Mesenchymal stem cell (in vitro differentiated cells and primary cell): ENCODE data around the gene CYBA.

Experiments used
- DNase-seq: peaks from one replicate; pipeline ENCODE4 v3.0.0-alpha.2; 2013
- H2AFZ ChIP-seq: one replicate; pipeline ENCODE4 v1.6.1; 2013; ENCODE audit warnings: low read depth, mild to moderate bottlenecking, control low read depth, inconsistent platforms, low read length, moderate library complexity
- H2AK5ac ChIP-seq: 2 replicates; pipeline ENCODE4 v1.6.1; 2013; ENCODE audit warnings: low read length, moderate library complexity, mild to moderate bottlenecking, inconsistent platforms; ENCODE audit not compliant: severe bottlenecking
- H2BK120ac ChIP-seq: one replicate; pipeline ENCODE4 v1.6.1; 2013; ENCODE audit warnings: low read depth, mild to moderate bottlenecking, inconsistent platforms, low read length, moderate library complexity
- H2BK12ac ChIP-seq, 2 experiments: one replicate each; pipeline ENCODE4 v1.6.1; 2013; ENCODE audit warnings: inconsistent platforms in 2 of 2, low read length in 2 of 2, mild to moderate bottlenecking in 2 of 2, moderate library complexity in 2 of 2, control low read depth in 1 of 2
- H2BK15ac ChIP-seq: one replicate; pipeline ENCODE4 v1.6.1; 2013; ENCODE audit warnings: mild to moderate bottlenecking, low read depth, inconsistent platforms; ENCODE audit not compliant: poor library complexity, severe bottlenecking
- H2BK5ac ChIP-seq: 2 replicates; pipeline ENCODE4 v1.6.1; 2013; ENCODE audit warnings: low read depth, mild to moderate bottlenecking, low read length, control low read depth, inconsistent platforms; ENCODE audit not compliant: poor library complexity, severe bottlenecking
- H3K14ac ChIP-seq, 2 experiments: one replicate each; pipeline ENCODE4 v1.6.1; 2013; ENCODE audit warnings: inconsistent platforms in 2 of 2, low read length in 2 of 2, control low read depth in 1 of 2, mild to moderate bottlenecking in 1 of 2, moderate library complexity in 1 of 2
- H3K18ac ChIP-seq, 2 experiments: one replicate each; pipeline ENCODE4 v1.6.1; 2013; ENCODE audit warnings: inconsistent platforms in 2 of 2, low read length in 2 of 2, control low read depth in 1 of 2, low read depth in 1 of 2, mild to moderate bottlenecking in 1 of 2
- H3K23ac ChIP-seq, 2 experiments: one replicate each; pipeline ENCODE4 v1.6.1; 2013; ENCODE audit warnings: inconsistent platforms in 2 of 2, low read length in 2 of 2, mild to moderate bottlenecking in 2 of 2, moderate library complexity in 2 of 2, control low read depth in 1 of 2
- H3K27ac ChIP-seq: 2 replicates; pipeline ENCODE4 v1.5.1; 2013; ENCODE audit warnings: mild to moderate bottlenecking, moderate library complexity, low read length, control low read depth, inconsistent platforms; ENCODE audit not compliant: poor library complexity, severe bottlenecking
- H3K27me3 ChIP-seq, 2 experiments: 2 replicates each; pipeline versions ENCODE4 v1.6.1 to v1.7.0; 2013; ENCODE audit warnings: low read length in 2 of 2, mild to moderate bottlenecking in 2 of 2, moderate library complexity in 2 of 2, control low read depth in 1 of 2, inconsistent platforms in 1 of 2; ENCODE audit not compliant: control insufficient read depth in 1 of 2, insufficient read depth in 1 of 2
- H3K36me3 ChIP-seq, 2 experiments: 2 replicates each; pipeline versions ENCODE4 v1.6.1 to v1.7.0; 2013; ENCODE audit warnings: low read length in 2 of 2, control low read depth in 1 of 2, inconsistent platforms in 1 of 2, low read depth in 1 of 2, mild to moderate bottlenecking in 1 of 2; ENCODE audit not compliant: insufficient read depth in 2 of 2, control insufficient read depth in 1 of 2
- H3K4ac ChIP-seq, 2 experiments: one replicate each; pipeline ENCODE4 v1.6.1; 2013; ENCODE audit warnings: inconsistent platforms in 2 of 2, low read length in 2 of 2, mild to moderate bottlenecking in 2 of 2, moderate library complexity in 2 of 2, control low read depth in 1 of 2, low read depth in 1 of 2
- H3K4me1 ChIP-seq: 2 replicates; pipeline ENCODE4 v1.6.1; 2013; ENCODE audit warnings: low read depth, low read length, control low read depth; ENCODE audit not compliant: control insufficient read depth, insufficient read depth
- H3K4me2 ChIP-seq: 2 replicates; pipeline ENCODE4 v1.6.1; 2013; ENCODE audit warnings: low read length, mild to moderate bottlenecking, inconsistent platforms; ENCODE audit not compliant: poor library complexity, severe bottlenecking
- H3K4me3 ChIP-seq, 2 experiments: 2 replicates each; pipeline versions ENCODE4 v1.5.1 to v1.7.0; 2013; ENCODE audit warnings: low read length in 2 of 2, mild to moderate bottlenecking in 2 of 2, control low read depth in 1 of 2, low read depth in 1 of 2; ENCODE audit not compliant: insufficient read depth in 1 of 2
- H3K79me1 ChIP-seq: replicated peaks from 2 replicates; pipeline ENCODE4 v1.6.1; 2013; ENCODE audit warnings: mild to moderate bottlenecking, control low read depth, low read length, inconsistent platforms; ENCODE audit not compliant: poor library complexity, severe bottlenecking
- H3K9ac ChIP-seq: 2 replicates; pipeline ENCODE4 v1.7.0; 2013; ENCODE audit warnings: mild to moderate bottlenecking, low read length, moderate library complexity
- H3K9me3 ChIP-seq: 2 replicates; pipeline ENCODE4 v1.7.0; 2013; ENCODE audit warnings: mild to moderate bottlenecking, low read length; ENCODE audit not compliant: control insufficient read depth
- H4K8ac ChIP-seq: one replicate; pipeline ENCODE4 v1.6.1; 2013; ENCODE audit warnings: inconsistent platforms, mild to moderate bottlenecking, low read length, moderate library complexity
- H4K91ac ChIP-seq: one replicate; pipeline ENCODE4 v1.6.1; 2013; ENCODE audit warnings: mild to moderate bottlenecking, low read length, inconsistent platforms
- WGBS: methylation state at CpG from one replicate; pipeline ENCODE4 v1.1.7; 2013; ENCODE audit warnings: mixed read lengths; 5-methylcytosine and 5-hydroxymethylcytosine counted together

Gene CYBA

DNA sequence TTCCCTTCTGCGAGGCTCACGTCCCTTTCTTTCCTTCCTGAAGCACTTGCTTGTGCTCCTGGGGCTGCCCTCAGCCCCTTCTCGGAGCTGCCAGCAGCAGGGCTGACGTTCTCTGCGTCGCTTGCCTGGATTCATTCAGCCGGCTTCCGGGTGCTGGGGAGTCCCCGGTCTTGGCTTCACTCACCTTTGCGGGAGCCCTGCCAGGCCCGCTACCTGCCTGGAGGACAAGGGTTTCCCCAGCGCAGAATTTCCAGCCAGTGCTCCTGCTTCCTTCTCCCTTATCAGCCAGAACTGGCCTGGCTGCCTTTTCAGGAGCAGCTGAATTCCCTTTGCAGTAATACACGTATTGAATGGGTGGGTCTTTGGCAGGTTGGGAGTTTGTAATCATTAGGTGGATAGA, 34.5 kb downstream of the CYBA start:
- no peaks in the 10 kb centered on the region for H3K27me3 ChIP-seq
- no peak overlapping the region for H2AFZ ChIP-seq
- no peaks in the 10 kb centered on the region for H3K9me3 ChIP-seq
- H2BK5ac ChIP-seq: no peak overlapping the region
- H2BK12ac ChIP-seq: no peak overlapping the region
- no peak overlapping the region for H3K14ac ChIP-seq
- H2BK15ac ChIP-seq: no peak overlapping the region
- peaks cover 41 to 74% of the 10 kb centered on the region in 2 experiments for H3K36me3 ChIP-seq
- 95% methylated on average over 13 of the region's 13 CpGs for WGBS
- H3K27ac ChIP-seq: no peak overlapping the region
- H3K4me2 ChIP-seq: no peak overlapping the region
- no peak overlapping the region for H3K4me3 ChIP-seq
- H2AK5ac ChIP-seq: no peak overlapping the region
- H2BK120ac ChIP-seq: no peak overlapping the region
- no peak overlapping the region for H3K4ac ChIP-seq
- H3K23ac ChIP-seq: no peak overlapping the region
- H4K8ac ChIP-seq: no peak overlapping the region
- no peak overlapping the region for H3K9ac ChIP-seq
- H3K4me1 ChIP-seq: peaks cover 18% of the 10 kb centered on the region
- H3K18ac ChIP-seq: no peak overlapping the region
- H4K91ac ChIP-seq: no peak overlapping the region
- no peak for DNase-seq
- peaks cover 57% of the 10 kb centered on the region for H3K79me1 ChIP-seq

- no peak overlapping the region for H3K23ac ChIP-seq
- H3K79me1 ChIP-seq: peaks cover 62% of the 10 kb centered on the region
- no peak overlapping the region for H2BK12ac ChIP-seq
- H4K8ac ChIP-seq: no peak overlapping the region
- no peak overlapping the region for H3K18ac ChIP-seq
- H3K27ac ChIP-seq: no peak overlapping the region
- peaks cover 14% of the 10 kb centered on the region for H3K4me1 ChIP-seq
- H3K14ac ChIP-seq: no peak overlapping the region
- no peak overlapping the region for H2BK15ac ChIP-seq
- no peak for DNase-seq
- WGBS: 96% methylated on average over 19 of the region's 19 CpGs
- no peak overlapping the region for H2BK5ac ChIP-seq
- no peak overlapping the region for H3K4ac ChIP-seq
- H4K91ac ChIP-seq: no peak overlapping the region
- no peak overlapping the region for H3K4me3 ChIP-seq
- H2AK5ac ChIP-seq: no peak overlapping the region
- H3K9ac ChIP-seq: no peak overlapping the region
- peaks cover 51 to 83% of the 10 kb centered on the region in 2 experiments for H3K36me3 ChIP-seq
- no peaks in the 10 kb centered on the region for H3K9me3 ChIP-seq
- H3K27me3 ChIP-seq: no peaks in the 10 kb centered on the region
- H2AFZ ChIP-seq: no peak overlapping the region
- no peak overlapping the region for H3K4me2 ChIP-seq
- H2BK120ac ChIP-seq: no peak overlapping the region
These were observed 35.9 kb downstream of the CYBA start for GRCh38 chr16:88614818-88615580.

- DNase-seq: peak; percentile 34
- Histone ChIP-seq H4K91ac (no peak overlapping the region), H3K36me3 (peaks cover 52 to 79% of the 10 kb centered on the region in 2 experiments), H2BK15ac (no peak overlapping the region), H3K79me1 (peaks cover 61% of the 10 kb centered on the region), H2AFZ (no peak overlapping the region), H3K9ac (no peak overlapping the region), H3K4me1 (peaks cover 12% of the 10 kb centered on the region), H3K14ac (no peak overlapping the region), H2BK5ac (no peak overlapping the region), H3K9me3 (no peaks in the 10 kb centered on the region), H3K27me3 (no peaks in the 10 kb centered on the region), H3K4me3 (no peak overlapping the region), H3K4ac (no peak overlapping the region), H2BK120ac (no peak overlapping the region), H3K23ac (no peak overlapping the region), H3K4me2 (no peak overlapping the region), H3K27ac (no peak overlapping the region), H3K18ac (no peak overlapping the region), H4K8ac (no peak overlapping the region), H2AK5ac (no peak overlapping the region), H2BK12ac (no peak overlapping the region)
- WGBS: 86% methylated on average over 19 of the region's 19 CpGs
These were observed 36.7 kb downstream of the CYBA start for GRCh38 chr16:88613911-88614817.

GRCh38 chr16:88613293-88613692, 37.6 kb downstream of the CYBA start:
- no peak overlapping the region for H4K91ac ChIP-seq
- H4K8ac ChIP-seq: no peak overlapping the region
- WGBS: 97% methylated on average over 10 of the region's 10 CpGs
- H3K27ac ChIP-seq: no peak overlapping the region
- peaks cover 4% of the 10 kb centered on the region for H3K4me1 ChIP-seq
- no peak overlapping the region for H2BK12ac ChIP-seq
- H2BK120ac ChIP-seq: no peak overlapping the region
- no peak overlapping the region for H3K14ac ChIP-seq
- no peak overlapping the region for H3K9ac ChIP-seq
- no peak overlapping the region for H3K4me3 ChIP-seq
- DNase-seq: no peak
- no peak overlapping the region for H2BK5ac ChIP-seq
- H3K18ac ChIP-seq: no peak overlapping the region
- H3K27me3 ChIP-seq: no peaks in the 10 kb centered on the region
- no peak overlapping the region for H3K4ac ChIP-seq
- peaks cover 55 to 70% of the 10 kb centered on the region in 2 experiments for H3K36me3 ChIP-seq
- no peak overlapping the region for H2AFZ ChIP-seq
- H2AK5ac ChIP-seq: no peak overlapping the region
- H3K79me1 ChIP-seq: peaks cover 59% of the 10 kb centered on the region
- no peak overlapping the region for H3K4me2 ChIP-seq
- H3K23ac ChIP-seq: no peak overlapping the region
- no peak overlapping the region for H2BK15ac ChIP-seq
- H3K9me3 ChIP-seq: no peaks in the 10 kb centered on the region
